H1 (cell line): ENCODE data around the gene ME1. TPM values are rescaled to one million over a fixed set of nuclear protein-coding genes. Genes with fewer than 3 reads are reported as not detected.
A peak's percentile ranks its signal among the peaks of the same experiment; 100 is the strongest.

Experiments used
- CTCF ChIA-PET: fragments of 300-600 bp; sonication (Branson Sonifier 250); formaldehyde crosslinking; loops from one replicate; lab custom pipeline; 2021; ENCODE audit not compliant: partially characterized antibody; lab: Charles Lee
- POLR2A ChIA-PET: fragments of 300-600 bp; sonication (Branson Sonifier 250); formaldehyde crosslinking; loops from one replicate; lab custom pipeline; 2021; ENCODE audit warnings: inconsistent platforms; ENCODE audit not compliant: partially characterized antibody; lab: Charles Lee
- DNase-seq, 2 experiments: peaks; one replicate each; pipeline versions ENCODE4 v3.0.0 to v3.0.0-alpha.2; 2010 to 2022; ENCODE audit warnings: low spot score in 2 of 2, low read depth in 1 of 2, mixed read lengths in 1 of 2
- FAIRE-seq: peaks from 2 replicates; lab custom pipeline; 2011; peaks lifted over from hg19 to GRCh38; lab: Jason Lieb, UNC
- H2AFZ ChIP-seq: 2 replicates; pipeline ENCODE4 v1.8.1; 2012; ENCODE audit warnings: low read length, inconsistent platforms
- H2AK5ac ChIP-seq: 2 replicates; pipeline ENCODE4 v1.6.1; 2013; ENCODE audit warnings: low read depth, low read length
- H2BK120ac ChIP-seq: replicated peaks from 2 replicates; pipeline ENCODE3; 2013; ENCODE audit warnings: low read depth, low read length, inconsistent platforms
- H2BK12ac ChIP-seq: 2 replicates; pipeline ENCODE4 v1.6.1; 2013; ENCODE audit warnings: low read depth, low read length
- H2BK15ac ChIP-seq: 2 replicates; pipeline ENCODE4 v1.6.1; 2013; ENCODE audit warnings: low read length
- H2BK20ac ChIP-seq: 2 replicates; pipeline ENCODE4 v1.6.1; 2013; ENCODE audit warnings: low read length
- H2BK5ac ChIP-seq: 2 replicates; pipeline ENCODE4 v1.6.1; 2013; ENCODE audit warnings: low read depth, low read length
- H3K14ac ChIP-seq: 2 replicates; pipeline ENCODE4 v1.6.1; 2013; ENCODE audit warnings: inconsistent platforms; ENCODE audit not compliant: insufficient read length
- H3K18ac ChIP-seq: 2 replicates; pipeline ENCODE4 v1.6.1; 2013; ENCODE audit warnings: low read length; ENCODE audit errors: extremely low read depth
- H3K23ac ChIP-seq: 2 replicates; pipeline ENCODE4 v1.6.1; 2013; ENCODE audit warnings: inconsistent platforms; ENCODE audit not compliant: insufficient read length
- H3K23me2 ChIP-seq: 2 replicates; pipeline ENCODE4 v1.6.1; 2013; ENCODE audit warnings: low read depth, low read length
- H3K27ac ChIP-seq: 2 replicates; pipeline ENCODE4 v1.6.1; 2011; ENCODE audit warnings: low read depth, low read length, inconsistent platforms
- H3K27me3 ChIP-seq, 4 experiments: replicated peaks in 1 of 4; 1 replicate in 1 of 4; 2 replicates in 3 of 4; pipeline versions ENCODE4 v1.6.1 to v1.8.1; 2011 to 2013; ENCODE audit warnings: low read length in 3 of 4, mild to moderate bottlenecking in 3 of 4, inconsistent platforms in 2 of 4, mixed read lengths in 2 of 4, moderate library complexity in 1 of 4; ENCODE audit not compliant: control insufficient read depth in 3 of 4, insufficient read depth in 3 of 4; ENCODE audit errors: extremely low read depth in 1 of 4
- H3K36me3 ChIP-seq, 4 experiments: 2 replicates each; pipeline versions ENCODE4 v1.6.1 to v1.8.1; 2011 to 2013; ENCODE audit warnings: mild to moderate bottlenecking in 4 of 4, low read length in 3 of 4, moderate library complexity in 2 of 4, control low read depth in 1 of 4, inconsistent platforms in 1 of 4; ENCODE audit not compliant: insufficient read depth in 4 of 4, control insufficient read depth in 2 of 4
- H3K4ac ChIP-seq: replicated peaks from 2 replicates; pipeline ENCODE3; 2013; ENCODE audit warnings: low read length, low read depth, mixed read lengths, inconsistent platforms; ENCODE audit not compliant: insufficient read length
- H3K4me1 ChIP-seq, 4 experiments: replicated peaks in 1 of 4; 1 replicate in 1 of 4; 2 replicates in 3 of 4; pipeline versions ENCODE4 v1.6.1 to v1.8.1; 2011 to 2013; ENCODE audit warnings: low read length in 3 of 4, inconsistent platforms in 2 of 4, mixed read lengths in 1 of 4; ENCODE audit not compliant: insufficient read depth in 4 of 4, control insufficient read depth in 3 of 4
- H3K4me2 ChIP-seq, 2 experiments: 2 replicates each; pipeline versions ENCODE4 v1.6.1 to v1.8.1; 2011 to 2013; ENCODE audit warnings: low read depth in 2 of 2, low read length in 2 of 2, control low read depth in 1 of 2, inconsistent platforms in 1 of 2, mild to moderate bottlenecking in 1 of 2; ENCODE audit not compliant: insufficient read depth in 1 of 2
- H3K4me3 ChIP-seq, 4 experiments: fragments of 200-600, 300-600 bp in 1 of 4; sonication (generic), shearing (Covaris generic), sonication (Bioruptor Twin) in 1 of 4; 2 replicates each; pipeline versions ENCODE4 v1.5.1 to v1.8.1; 2011 to 2016; ENCODE audit warnings: low read length in 4 of 4, low read depth in 3 of 4, control low read depth in 2 of 4, inconsistent platforms in 2 of 4, mild to moderate bottlenecking in 2 of 4, mixed read lengths in 1 of 4, moderate library complexity in 1 of 4; ENCODE audit not compliant: insufficient read depth in 2 of 4; ENCODE audit errors: extremely low read depth in 1 of 4
- H3K56ac ChIP-seq: replicated peaks from 2 replicates; pipeline ENCODE3; 2013; ENCODE audit warnings: low read depth, mild to moderate bottlenecking, mixed read lengths, low read length, inconsistent platforms; ENCODE audit not compliant: insufficient read length
- H3K79me1 ChIP-seq: 2 replicates; pipeline ENCODE4 v1.6.1; 2013; ENCODE audit warnings: low read depth, low read length, control low read depth
- H3K79me2 ChIP-seq, 2 experiments: 2 replicates each; pipeline versions ENCODE4 v1.6.1 to v1.8.1; 2012 to 2013; ENCODE audit warnings: low read length in 2 of 2, mild to moderate bottlenecking in 2 of 2, inconsistent platforms in 1 of 2; ENCODE audit not compliant: insufficient read depth in 2 of 2, control insufficient read depth in 1 of 2
- H3K9ac ChIP-seq, 4 experiments: replicated peaks in 1 of 4; 1 replicate in 1 of 4; 2 replicates in 3 of 4; pipeline versions ENCODE4 v1.6.1 to v1.8.1; 2011 to 2013; ENCODE audit warnings: low read depth in 3 of 4, low read length in 3 of 4, control low read depth in 2 of 4, mild to moderate bottlenecking in 2 of 4, moderate library complexity in 2 of 4, inconsistent platforms in 1 of 4; ENCODE audit errors: extremely low read depth in 1 of 4
- H3K9me3 ChIP-seq, 2 experiments: 2 replicates each; pipeline versions ENCODE4 v1.6.1 to v1.8.1; 2012 to 2013; ENCODE audit warnings: mild to moderate bottlenecking in 2 of 2, moderate library complexity in 2 of 2, control low read depth in 1 of 2, inconsistent platforms in 1 of 2, low read depth in 1 of 2, low read length in 1 of 2, mixed read lengths in 1 of 2; ENCODE audit not compliant: insufficient read depth in 2 of 2
- H4K20me1 ChIP-seq, 2 experiments: replicated peaks in 1 of 2; 2 replicates each; pipeline versions ENCODE3 to v1.8.1; 2011 to 2013; ENCODE audit warnings: inconsistent platforms in 2 of 2, low read length in 2 of 2, mild to moderate bottlenecking in 1 of 2; ENCODE audit not compliant: insufficient read depth in 2 of 2, control insufficient read depth in 1 of 2
- H4K5ac ChIP-seq: 2 replicates; pipeline ENCODE4 v1.6.1; 2013; ENCODE audit warnings: low read length, low read depth, mixed read lengths, inconsistent platforms; ENCODE audit not compliant: insufficient read length
- H4K8ac ChIP-seq: 2 replicates; pipeline ENCODE4 v1.8.0; 2013; ENCODE audit warnings: mild to moderate bottlenecking, moderate library complexity, low read length, inconsistent platforms; ENCODE audit not compliant: insufficient read depth; ENCODE audit errors: extremely low read depth
- H4K91ac ChIP-seq: replicated peaks from 2 replicates; pipeline ENCODE3; 2013; ENCODE audit warnings: low read length, mixed read lengths, inconsistent platforms; ENCODE audit not compliant: insufficient read length
- BRCA1 ChIP-seq: IDR thresholded peaks from 2 replicates; pipeline ENCODE4 v1.6.1; 2012; ENCODE audit warnings: low read depth, low read length, improper control_type of control experiment
- CHD1 ChIP-seq: IDR thresholded peaks from 2 replicates; pipeline ENCODE4 v1.6.1; 2012; ENCODE audit warnings: low read depth, low read length, improper control_type of control experiment
- CREB1 ChIP-seq: IDR thresholded peaks from 2 replicates; pipeline ENCODE4 v1.6.1; 2012; ENCODE audit warnings: inconsistent platforms
- GTF2F1 ChIP-seq: IDR thresholded peaks from 2 replicates; pipeline ENCODE4 v1.6.1; 2012; ENCODE audit warnings: low read depth, low read length, improper control_type of control experiment, borderline replicate concordance
- JUND ChIP-seq: IDR thresholded peaks from 2 replicates; pipeline ENCODE4 v1.6.1; 2011; ENCODE audit warnings: mild to moderate bottlenecking, improper control_type of control experiment, low read length
- KDM1A ChIP-seq: fragments of 200-600, 300-600 bp; sonication (generic); IDR thresholded peaks from 2 replicates; pipeline ENCODE4 v1.7.1; 2016; ENCODE audit warnings: mild to moderate bottlenecking, low read length, borderline replicate concordance
- POLR2A ChIP-seq, 2 experiments: IDR thresholded peaks; 1 replicate in 1 of 2; 2 replicates in 1 of 2; pipeline ENCODE4 v1.6.1; 2011; ENCODE audit warnings: low read depth in 2 of 2, low read length in 2 of 2, mild to moderate bottlenecking in 2 of 2; ENCODE audit errors: control extremely low read depth in 1 of 2
- RFX5 ChIP-seq: IDR thresholded peaks from 2 replicates; pipeline ENCODE4 v1.6.1; 2011; ENCODE audit warnings: low read depth, low read length, improper control_type of control experiment, borderline replicate concordance
- SAP30 ChIP-seq: fragments of 300-600 bp; sonication (generic); IDR thresholded peaks from 2 replicates; pipeline ENCODE4 v1.7.1; 2012; ENCODE audit warnings: low read length, moderate library complexity, mild to moderate bottlenecking, inconsistent platforms; ENCODE audit not compliant: insufficient read depth, insufficient replicate concordance
- SRF ChIP-seq: IDR thresholded peaks from 2 replicates; pipeline ENCODE4 v1.6.1; 2011; ENCODE audit warnings: mild to moderate bottlenecking, low read depth, low read length, moderate library complexity
- TAF1 ChIP-seq: IDR thresholded peaks from 2 replicates; pipeline ENCODE4 v1.6.1; 2011; ENCODE audit warnings: mild to moderate bottlenecking, low read depth, low read length
- TEAD4 ChIP-seq: IDR thresholded peaks from 2 replicates; pipeline ENCODE4 v1.6.1; 2012; ENCODE audit warnings: low read depth, low read length, inconsistent platforms, mixed read lengths
- YY1 ChIP-seq: IDR thresholded peaks from 2 replicates; pipeline ENCODE4 v1.6.1; 2011; ENCODE audit warnings: low read depth, mild to moderate bottlenecking, low read length
- WGBS, 2 experiments: shearing (Covaris generic) in 1 of 2; methylation state at CpG; one replicate each; pipeline versions ENCODE4 v1.1.6 to v1.1.7; 2013 to 2015; ENCODE audit warnings: low lambda C conversion rate in 2 of 2, mixed read lengths in 2 of 2, inconsistent platforms in 1 of 2, low coverage in 1 of 2, missing lambda C conversion rate in 1 of 2; ENCODE audit not compliant: insufficient replicate concordance in 2 of 2, insufficient coverage in 1 of 2, insufficient read length in 1 of 2; ENCODE audit errors: extremely low coverage in 1 of 2, missing lambda C conversion rate in 1 of 2; 5-methylcytosine and 5-hydroxymethylcytosine counted together
- polyA plus RNA-seq, 7 experiments: library from polyadenylated mRNA; depleted of rRNA in 3 of 7; stranded (reverse) in 5 of 7; unstranded in 2 of 7; fragments of >200 nt in 5 of 7; fragments of 200-250 nt in 2 of 7; gene quantifications; 1 replicate in 5 of 7; 2 replicates in 1 of 7; 4 replicates in 1 of 7; pipeline versions ENCODE4 v1.2.1 to v1.2.3, GENCODE V29; 2011 to 2013; ENCODE audit warnings: missing spikeins in 2 of 7, mixed read lengths in 2 of 7
- total RNA-seq: library from RNA; stranded (reverse); fragmentation: NEBNext Ultra II Directional; extraction: Animal tissue kit (Norgen Biotek cat#: 25700); gene quantifications from 2 replicates; pipeline ENCODE4 v1.2.1, GENCODE V29; 2021
- TF ChIP-seq, protein P1 (sequence below): IDR thresholded peaks from 2 replicates; pipeline ENCODE4 v1.6.1; 2011; ENCODE audit warnings: low read length, improper control_type of control experiment

ME1 gene
- total and polyA plus RNA-seq, 2 of the 8 experiments (the other 6 are each of a cell fraction or from before 2014, with no cell fraction given), result 1.3 to 3.9 TPM

- no peak overlapping the region for H2BK12ac ChIP-seq
- no peaks in the 10 kb centered on the region for H3K79me2 ChIP-seq
- no peak overlapping the region for H3K4me3 ChIP-seq
- ChIA-PET CTCF (interaction anchor here (0.6 to 8.9 kb wide), 6 partner anchors 17 to 317 kb away, joined by 3 to 42 read pairs (median 4); partner anchors contain the start of gene DOP1A), POLR2A (no interaction called here)
- no peaks in the 10 kb centered on the region for H3K27me3 ChIP-seq
- no peak overlapping the region for H3K9ac ChIP-seq
- H3K4me2 ChIP-seq, result no peak overlapping the region
- H2BK5ac ChIP-seq, result no peak overlapping the region
- H2BK120ac ChIP-seq, result no peak overlapping the region
- no peak overlapping the region for H4K8ac ChIP-seq
- H3K9me3 ChIP-seq, result no peaks in the 10 kb centered on the region
- no peak overlapping the region for H3K18ac ChIP-seq
- no peak for FAIRE-seq
- 0 out of 2 replicates have a peak overlapping the region, but pooled peaks have one; percentile 36 for H2BK20ac ChIP-seq
- no peaks in the 10 kb centered on the region for H3K4me1 ChIP-seq
- DNase-seq, result no peak
- H4K20me1 ChIP-seq, result no peaks in the 10 kb centered on the region
- H3K4ac ChIP-seq, result no peak overlapping the region
- H3K23ac ChIP-seq, result no peak overlapping the region
- no peak overlapping the region for H2AFZ ChIP-seq
- 90% methylated on average over 4 of the region's 4 CpGs; no CpG with 5 or more reads in 1 of the 2 experiments for WGBS, 2 experiments
- H3K27ac ChIP-seq, result no peak overlapping the region
- no peak overlapping the region for H4K5ac ChIP-seq
- H3K23me2 ChIP-seq, result peaks cover 4% of the 10 kb centered on the region
- H2BK15ac ChIP-seq, result no peak overlapping the region
- H4K91ac ChIP-seq, result no peak overlapping the region
- H3K36me3 ChIP-seq, result peaks cover 0 to 7% (median 0%) of the 10 kb centered on the region in 4 experiments; a peak in 4 of 8 replicates
- H2AK5ac ChIP-seq, result no peak overlapping the region
- no peak overlapping the region for H3K14ac ChIP-seq
- no peak overlapping the region for H3K56ac ChIP-seq
- no peaks in the 10 kb centered on the region for H3K79me1 ChIP-seq
- no peak for TF ChIP-seq GTF2F1
- no peak for TF ChIP-seq KDM1A
- no peak for TF ChIP-seq YY1
- no peak for TF ChIP-seq POLR2A (IDR thresholded peaks at IDR 0.05; ENCODE audit: control extremely low read depth in 1 of 2, low read depth in 2 of 2, low read length in 2 of 2)
- TF ChIP-seq RFX5, result no peak
- TF ChIP-seq TAF1, result no peak
- no peak for TF ChIP-seq JUND
- no peak for TF ChIP-seq TEAD4
- TF ChIP-seq CHD1, result no peak
- TF ChIP-seq, protein P1, sequence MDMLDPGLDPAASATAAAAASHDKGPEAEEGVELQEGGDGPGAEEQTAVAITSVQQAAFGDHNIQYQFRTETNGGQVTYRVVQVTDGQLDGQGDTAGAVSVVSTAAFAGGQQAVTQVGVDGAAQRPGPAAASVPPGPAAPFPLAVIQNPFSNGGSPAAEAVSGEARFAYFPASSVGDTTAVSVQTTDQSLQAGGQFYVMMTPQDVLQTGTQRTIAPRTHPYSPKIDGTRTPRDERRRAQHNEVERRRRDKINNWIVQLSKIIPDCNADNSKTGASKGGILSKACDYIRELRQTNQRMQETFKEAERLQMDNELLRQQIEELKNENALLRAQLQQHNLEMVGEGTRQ, result no peak
- TF ChIP-seq BRCA1, result no peak
- no peak for TF ChIP-seq CREB1
- TF ChIP-seq SAP30, result no peak
- TF ChIP-seq SRF, result no peak
These were observed 232.2 kb downstream of the ME1 start for GRCh38 chr6:83198486-83199172.
